Large intestine (tissue), 3 donors: ENCODE measurements around the gene RALGPS1. TPM values are rescaled to one million over a fixed set of nuclear protein-coding genes. Genes with fewer than 3 reads are reported as not detected.

Experiments
- DNase-seq, 2 donors: peaks; one replicate each; pipeline versions ENCODE4 v3.0.0 to v3.0.0-alpha.2; 2013
- H3K27ac ChIP-seq: one replicate; pipeline ENCODE4 v1.5.1; 2013; ENCODE audit warnings: low read length
- H3K27me3 ChIP-seq: 2 replicates; pipeline ENCODE4 v1.6.1; 2013; ENCODE audit warnings: low read length; ENCODE audit not compliant: control insufficient read depth, insufficient read depth
- H3K36me3 ChIP-seq: 2 replicates; pipeline ENCODE4 v1.6.1; 2013; ENCODE audit warnings: low read length; ENCODE audit not compliant: control insufficient read depth, insufficient read depth
- H3K4me1 ChIP-seq: one replicate; pipeline ENCODE4 v1.6.1; 2013; ENCODE audit warnings: low read length; ENCODE audit not compliant: control insufficient read depth, insufficient read depth
- H3K4me3 ChIP-seq: one replicate; pipeline ENCODE4 v1.5.1; 2013; ENCODE audit warnings: low read length
- H3K9me3 ChIP-seq: one replicate; pipeline ENCODE4 v1.6.1; 2013; ENCODE audit warnings: mild to moderate bottlenecking, low read depth, low read length, moderate library complexity; ENCODE audit not compliant: control insufficient read depth
- WGBS: methylation state at CpG from one replicate; pipeline ENCODE4 v1.1.5; 2013; ENCODE audit warnings: low lambda C conversion rate; ENCODE audit not compliant: insufficient coverage; 5-methylcytosine and 5-hydroxymethylcytosine counted together
- polyA plus RNA-seq: library from polyadenylated mRNA; unstranded; fragments of 120-200 nt; gene quantifications from one replicate; pipeline ENCODE4 v1.2.1, GENCODE V29; 2013

RALGPS1 gene
- polyA plus RNA-seq, 1 donor = 58.8 TPM

DNA sequence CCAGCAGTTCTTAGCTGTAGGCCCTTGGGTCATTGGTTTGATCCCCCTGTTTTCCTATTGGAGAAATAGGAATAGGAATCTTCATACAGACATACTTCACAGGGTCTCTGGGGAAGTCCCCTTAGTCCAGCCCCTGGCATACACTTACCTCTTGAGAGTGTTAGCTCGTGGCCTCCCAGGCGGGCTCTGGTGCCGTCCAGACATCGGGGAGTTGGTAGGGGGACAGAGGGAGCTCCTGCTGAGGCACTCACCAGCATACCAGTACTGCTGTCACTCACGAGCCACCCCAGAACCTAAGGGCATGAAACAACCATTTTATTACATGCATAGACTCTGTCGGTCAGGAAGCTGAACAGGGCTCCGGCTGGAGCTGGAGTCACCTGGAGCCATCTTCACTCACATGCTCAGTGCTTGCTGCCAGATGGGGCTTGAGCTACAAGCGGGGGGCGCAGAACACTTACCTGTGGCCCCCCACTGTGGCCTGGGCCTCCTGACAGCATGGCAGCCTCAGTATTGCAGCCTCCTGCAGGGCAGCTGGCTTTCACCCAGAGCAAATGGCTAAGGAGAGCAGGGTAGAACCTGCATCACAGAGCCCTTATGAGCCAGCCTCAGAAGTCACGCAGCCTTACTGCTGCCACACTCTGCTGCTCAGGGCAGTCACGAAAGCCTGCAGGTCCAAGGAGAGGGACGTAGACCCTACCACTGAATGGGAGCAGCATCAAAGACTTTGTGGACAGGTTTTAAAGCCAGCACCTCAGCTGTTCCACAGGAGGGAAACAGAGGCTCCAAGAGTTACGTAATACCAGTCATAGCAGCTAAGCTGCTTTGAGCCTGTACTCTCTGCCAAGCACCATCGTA is 266.1 kb downstream of the RALGPS1 start:
- Histone ChIP-seq H3K9me3 (no peaks in the 10 kb centered on the region), H3K36me3 (peaks cover 36% of the 10 kb centered on the region), H3K27me3 (no peaks in the 10 kb centered on the region), H3K4me3 (no peak overlapping the region), H3K27ac (peak overlapping the region; percentile 88), H3K4me1 (peaks cover 28% of the 10 kb centered on the region)
- DNase-seq = no peak
- no CpG with 5 or more reads among the region's 14 CpGs for WGBS

DNA sequence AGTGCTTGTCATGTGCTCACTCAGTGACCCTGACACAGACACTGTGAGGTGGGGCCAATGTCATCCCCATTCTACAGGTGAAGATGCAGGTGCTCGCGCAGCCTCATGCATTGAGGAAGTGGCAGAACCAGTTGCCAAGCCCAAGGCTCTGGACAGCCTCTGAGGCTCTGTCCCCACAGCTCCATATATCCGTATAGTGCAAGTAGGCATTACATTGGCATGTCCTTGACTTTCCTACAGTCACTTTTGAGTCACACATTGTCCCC is 266.7 kb downstream of the RALGPS1 start:
- H3K9me3 ChIP-seq = no peaks in the 10 kb centered on the region
- peaks cover 34% of the 10 kb centered on the region for H3K36me3 ChIP-seq
- no CpG with 5 or more reads among the region's 3 CpGs for WGBS
- no peaks in the 10 kb centered on the region for H3K27me3 ChIP-seq
- H3K4me1 ChIP-seq = peaks cover 28% of the 10 kb centered on the region
- no peak for DNase-seq
- peak overlapping the region; percentile 88 for H3K27ac ChIP-seq
- no peak overlapping the region for H3K4me3 ChIP-seq

DNA sequence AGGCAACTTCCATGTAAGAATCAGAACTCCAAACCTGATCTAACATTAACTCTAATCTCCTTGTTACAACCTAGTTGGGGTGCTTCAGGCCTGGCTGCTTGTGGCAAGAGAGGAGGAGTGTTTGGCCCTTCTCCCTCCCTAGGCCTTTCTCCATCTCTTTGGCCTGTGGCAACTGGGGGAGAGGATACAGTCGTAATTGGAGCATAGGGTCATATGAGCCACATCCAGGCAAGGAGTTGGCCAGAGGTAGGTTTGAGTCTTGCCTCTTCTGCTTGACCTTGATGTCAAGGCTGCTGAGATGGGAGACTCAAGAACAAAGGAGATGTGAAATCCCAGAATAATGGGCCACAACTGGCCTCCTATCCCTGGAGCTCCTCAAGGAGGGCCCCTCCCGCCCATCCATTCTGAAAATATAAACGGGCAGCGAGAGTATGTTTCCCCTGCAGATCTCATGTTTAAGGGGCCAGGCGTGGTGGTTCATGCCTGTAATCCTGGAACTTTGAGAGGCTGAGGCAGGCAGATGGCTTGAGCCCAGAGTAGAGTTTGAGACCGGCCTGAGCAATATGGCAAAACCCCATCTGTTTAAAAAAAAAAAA is 267.1 kb downstream of the RALGPS1 start:
- Histone ChIP-seq H3K4me3 (no peak overlapping the region), H3K36me3 (peaks cover 31% of the 10 kb centered on the region), H3K27me3 (no peaks in the 10 kb centered on the region), H3K9me3 (no peaks in the 10 kb centered on the region), H3K27ac (no peak overlapping the region), H3K4me1 (peaks cover 33% of the 10 kb centered on the region)
- no CpG with 5 or more reads among the region's 6 CpGs for WGBS
- no peak for DNase-seq

DNA sequence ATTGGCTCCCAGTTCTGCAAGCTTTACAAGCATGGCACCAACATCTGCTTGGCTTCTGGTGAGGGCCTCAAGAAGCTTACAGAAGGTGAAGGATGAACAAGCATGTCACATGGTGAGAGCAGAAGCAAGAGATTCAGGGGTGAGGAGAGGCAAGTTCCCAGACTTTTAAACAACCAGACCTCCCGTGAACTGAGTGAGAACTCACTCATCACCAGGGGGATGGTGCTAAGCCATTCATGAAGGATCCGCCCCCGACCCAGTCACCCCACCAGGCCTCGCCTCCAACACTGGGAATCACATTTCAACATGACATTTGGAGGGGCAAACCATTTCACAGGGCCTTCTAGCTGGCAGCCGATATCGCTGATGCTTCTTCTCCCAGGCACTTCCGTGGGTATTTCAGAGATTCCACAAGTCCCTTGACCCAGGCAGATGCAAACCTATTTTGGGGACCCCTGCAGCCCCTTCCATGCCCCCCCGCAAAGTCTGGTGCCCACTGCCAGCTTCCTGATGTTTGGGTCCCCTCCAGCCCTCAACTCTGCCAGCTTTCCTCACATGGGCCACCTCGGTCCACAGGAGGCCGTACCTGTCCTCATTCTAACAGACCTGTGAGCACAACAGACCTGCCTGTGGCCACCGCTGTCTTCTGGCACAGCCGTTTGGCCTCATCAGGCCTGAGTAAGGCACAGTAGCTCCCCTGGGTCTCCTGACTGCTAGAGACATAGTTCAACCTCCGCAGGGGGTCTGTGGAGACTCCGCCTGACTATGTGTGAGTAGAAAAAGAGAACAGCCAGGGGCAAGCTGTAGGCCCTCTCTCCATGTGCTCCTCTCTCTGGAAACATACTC is 268.5 kb downstream of the RALGPS1 start:
- no peaks in the 10 kb centered on the region for H3K27me3 ChIP-seq
- H3K9me3 ChIP-seq = no peaks in the 10 kb centered on the region
- no peak overlapping the region for H3K27ac ChIP-seq
- peaks cover 23% of the 10 kb centered on the region for H3K36me3 ChIP-seq
- no peak overlapping the region for H3K4me3 ChIP-seq
- peaks cover 43% of the 10 kb centered on the region for H3K4me1 ChIP-seq
- DNase-seq = no peak
- 100% methylated on average over 1 of the region's 14 CpGs for WGBS

DNA sequence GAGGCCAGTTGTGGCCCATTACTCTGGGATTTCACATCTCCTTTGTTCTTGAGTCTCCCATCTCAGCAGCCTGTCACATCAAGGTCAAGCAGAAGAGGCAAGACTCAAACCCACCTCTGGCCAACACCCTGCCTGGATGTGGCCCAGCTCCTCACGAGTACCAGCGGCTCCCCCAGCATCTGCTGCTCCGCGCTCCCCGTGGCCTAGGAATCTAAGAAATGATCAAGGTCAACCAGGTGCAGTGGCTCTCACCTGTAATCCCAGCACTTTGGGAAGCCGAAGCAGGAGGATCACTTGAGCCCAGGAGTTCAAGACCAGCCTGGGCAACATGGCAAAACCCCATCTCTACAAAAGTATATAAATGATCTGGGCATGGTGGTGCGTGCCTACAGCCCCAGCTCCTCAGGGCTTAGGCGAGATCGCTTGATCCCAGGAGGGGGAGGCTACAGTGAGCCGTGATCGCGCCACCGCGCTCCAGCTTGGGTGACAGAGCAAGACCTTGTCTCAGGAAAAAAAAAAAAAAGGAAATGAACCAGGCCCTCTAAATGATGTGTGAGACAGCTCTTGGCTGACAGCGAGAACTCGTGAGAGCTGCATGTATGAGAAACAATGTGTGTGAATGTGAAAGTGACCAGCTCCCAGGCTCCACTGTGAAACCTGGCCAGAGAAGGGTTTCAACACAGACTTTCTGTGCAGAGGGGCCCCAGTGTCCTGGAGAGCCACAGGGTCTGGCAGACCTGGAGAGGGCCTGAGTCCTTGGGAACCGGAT is 269.4 kb downstream of the RALGPS1 start:
- Histone ChIP-seq H3K4me1 (peaks cover 37% of the 10 kb centered on the region), H3K27me3 (no peaks in the 10 kb centered on the region), H3K36me3 (peaks cover 19% of the 10 kb centered on the region), H3K4me3 (no peak overlapping the region), H3K9me3 (no peaks in the 10 kb centered on the region), H3K27ac (no peak overlapping the region)
- DNase-seq = no peak
- WGBS = no CpG with 5 or more reads among the region's 17 CpGs

DNA sequence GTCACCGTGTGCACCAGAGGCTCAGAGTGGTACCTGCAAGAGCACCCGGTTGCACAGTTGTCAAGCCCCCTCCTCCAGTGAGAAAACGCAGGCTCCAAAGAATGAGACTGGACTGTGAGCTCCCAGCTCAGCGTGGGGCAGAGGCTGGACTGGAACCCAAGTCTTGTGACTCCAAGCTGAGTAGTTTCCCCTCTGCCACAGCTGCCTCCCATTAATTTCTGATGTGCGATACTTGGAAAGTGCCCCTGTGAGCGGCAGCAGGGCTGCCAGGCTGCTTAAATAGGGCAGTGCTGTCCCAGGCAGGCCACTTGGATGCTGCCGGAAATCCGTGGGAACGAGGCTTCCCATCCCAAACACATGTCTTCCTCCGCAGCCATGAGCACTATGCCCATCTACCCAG is 270.1 kb downstream of the RALGPS1 start:
- Histone ChIP-seq H3K27ac (no peak overlapping the region), H3K36me3 (peaks cover 19% of the 10 kb centered on the region), H3K4me3 (no peak overlapping the region), H3K9me3 (no peaks in the 10 kb centered on the region), H3K27me3 (no peaks in the 10 kb centered on the region), H3K4me1 (peaks cover 31% of the 10 kb centered on the region)
- no peak for DNase-seq
- no CpG with 5 or more reads among the region's 10 CpGs for WGBS

DNA sequence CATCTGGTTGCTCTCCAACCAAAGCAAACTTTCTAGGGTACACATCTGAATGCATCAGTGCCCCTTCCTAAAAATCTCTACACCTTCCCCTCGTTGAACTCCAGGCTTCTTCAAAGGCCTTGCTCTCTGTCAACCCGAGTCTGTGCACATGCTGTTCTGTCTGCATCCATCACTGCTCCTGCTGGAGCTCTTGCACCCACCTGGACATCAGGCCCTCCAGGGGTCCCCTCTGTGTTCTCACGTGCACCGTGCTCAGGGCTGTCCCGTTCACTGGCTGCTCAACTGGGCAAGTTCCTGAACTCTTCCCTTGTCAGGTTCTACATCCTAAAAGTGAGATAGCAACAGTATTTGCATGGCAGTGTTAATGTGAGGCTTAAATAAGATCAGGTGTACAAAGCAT is 270.6 kb downstream of the RALGPS1 start:
- no peaks in the 10 kb centered on the region for H3K9me3 ChIP-seq
- H3K27ac ChIP-seq = no peak overlapping the region
- DNase-seq = no peak
- no CpG with 5 or more reads among the region's 5 CpGs for WGBS
- no peak overlapping the region for H3K4me3 ChIP-seq
- no peaks in the 10 kb centered on the region for H3K27me3 ChIP-seq
- H3K36me3 ChIP-seq = peaks cover 19% of the 10 kb centered on the region
- H3K4me1 ChIP-seq = peaks cover 26% of the 10 kb centered on the region

DNA sequence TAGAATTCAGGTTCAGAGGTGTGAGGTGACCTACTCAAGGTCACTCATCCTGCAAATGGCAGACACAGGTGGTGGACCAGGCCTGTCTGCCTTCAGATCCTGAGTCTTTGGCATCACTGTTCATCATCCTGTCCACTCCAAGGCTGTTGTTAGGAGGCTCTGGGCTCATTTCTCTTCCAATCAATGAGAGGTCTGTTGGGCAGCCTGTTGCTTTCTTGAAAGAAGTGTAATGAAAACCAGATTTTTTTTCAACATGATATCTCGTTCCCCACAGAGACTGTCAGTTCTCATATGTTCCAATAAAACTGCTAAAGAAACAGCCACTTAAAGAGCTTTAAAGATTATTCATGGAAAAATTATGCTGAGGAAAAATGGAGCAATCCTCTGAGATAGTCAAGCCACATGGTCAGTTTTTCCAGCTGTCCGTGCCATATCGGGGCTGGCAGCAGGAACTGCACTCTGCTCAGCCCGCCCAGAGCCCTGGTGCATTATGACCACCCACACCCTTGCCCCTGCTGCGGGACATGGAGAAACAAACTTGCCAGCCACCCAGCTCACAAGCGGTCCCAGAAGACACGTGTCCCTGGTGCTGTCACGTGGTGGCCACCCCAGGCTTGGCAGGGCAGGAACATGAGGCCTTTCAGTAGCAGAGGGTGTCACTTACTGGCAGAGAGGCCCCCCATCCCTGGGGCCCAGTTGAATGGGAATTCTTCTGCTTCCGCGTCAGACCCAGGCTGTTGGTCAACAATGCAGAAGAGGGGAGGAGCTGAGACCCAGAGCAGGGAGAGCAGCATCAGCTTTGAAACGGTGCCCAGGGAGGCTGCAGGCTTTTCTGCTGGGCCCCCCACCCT is 271.6 kb downstream of the RALGPS1 start:
- WGBS = 50% methylated on average over 1 of the region's 11 CpGs
- peak; percentile 60 to 73 for DNase-seq
- H3K9me3 ChIP-seq = no peaks in the 10 kb centered on the region
- H3K27me3 ChIP-seq = no peaks in the 10 kb centered on the region
- peak overlapping the region; percentile 79 for H3K27ac ChIP-seq
- peaks cover 19% of the 10 kb centered on the region for H3K36me3 ChIP-seq
- H3K4me3 ChIP-seq = no peak overlapping the region
- peaks cover 16% of the 10 kb centered on the region for H3K4me1 ChIP-seq

DNA sequence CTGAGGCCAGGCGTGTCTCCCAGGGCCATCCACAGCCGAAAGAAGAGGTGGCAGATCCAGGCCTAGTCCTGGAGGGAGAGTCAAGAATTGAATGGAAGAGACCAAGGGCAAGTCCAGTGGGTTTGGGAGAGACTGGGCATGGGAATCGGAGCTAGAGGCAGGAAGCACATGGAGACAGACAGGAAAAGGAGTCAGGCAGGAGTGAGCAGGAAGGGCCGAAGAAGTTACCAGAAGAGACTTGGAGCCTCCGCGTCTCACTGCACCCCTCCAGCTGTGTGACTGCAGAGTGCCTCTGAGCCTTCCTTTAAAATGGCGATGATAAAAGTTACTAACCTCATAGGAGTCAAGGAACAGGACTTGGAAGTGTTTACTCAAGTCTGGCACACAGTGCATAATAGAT is 272.2 kb downstream of the RALGPS1 start:
- Histone ChIP-seq H3K36me3 (peaks cover 19% of the 10 kb centered on the region), H3K4me1 (peaks cover 14% of the 10 kb centered on the region), H3K4me3 (no peak overlapping the region), H3K9me3 (no peaks in the 10 kb centered on the region), H3K27me3 (no peaks in the 10 kb centered on the region), H3K27ac (peak overlapping the region; percentile 79)
- DNase-seq = no peak
- 86% methylated on average over 1 of the region's 7 CpGs for WGBS
